Measurements from ENCODE around the gene TUT4.
A peak's percentile ranks its signal among the peaks of the same experiment; 100 is the strongest.

Gene TUT4

DNA sequence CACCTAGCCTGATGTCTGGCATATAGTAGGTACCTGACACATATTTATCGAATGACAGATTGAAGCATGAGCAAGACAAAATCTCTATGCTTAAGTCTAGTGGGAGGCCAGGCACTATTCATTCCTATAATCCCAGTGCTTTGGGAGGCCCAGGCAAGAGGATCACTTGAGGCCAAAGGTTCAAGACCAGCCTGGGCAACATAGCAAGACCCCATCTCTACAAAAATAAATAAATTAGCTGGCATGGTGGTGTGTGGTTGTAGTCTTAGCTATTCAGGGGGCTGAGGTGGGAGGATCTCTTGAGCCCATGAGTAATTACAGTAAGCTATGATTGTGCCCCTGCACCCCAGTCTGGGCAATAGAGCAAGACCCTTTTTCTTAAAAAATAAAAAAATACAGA is 23.2 kb upstream of the TUT4 start:
- CTCF ChIA-PET, result interaction anchor here (0.6 kb wide), 1 partner anchor 110 kb away, joined by 3 read pairs; no protein-coding TSS in a partner anchor
- TF ChIP-seq, protein P1, sequence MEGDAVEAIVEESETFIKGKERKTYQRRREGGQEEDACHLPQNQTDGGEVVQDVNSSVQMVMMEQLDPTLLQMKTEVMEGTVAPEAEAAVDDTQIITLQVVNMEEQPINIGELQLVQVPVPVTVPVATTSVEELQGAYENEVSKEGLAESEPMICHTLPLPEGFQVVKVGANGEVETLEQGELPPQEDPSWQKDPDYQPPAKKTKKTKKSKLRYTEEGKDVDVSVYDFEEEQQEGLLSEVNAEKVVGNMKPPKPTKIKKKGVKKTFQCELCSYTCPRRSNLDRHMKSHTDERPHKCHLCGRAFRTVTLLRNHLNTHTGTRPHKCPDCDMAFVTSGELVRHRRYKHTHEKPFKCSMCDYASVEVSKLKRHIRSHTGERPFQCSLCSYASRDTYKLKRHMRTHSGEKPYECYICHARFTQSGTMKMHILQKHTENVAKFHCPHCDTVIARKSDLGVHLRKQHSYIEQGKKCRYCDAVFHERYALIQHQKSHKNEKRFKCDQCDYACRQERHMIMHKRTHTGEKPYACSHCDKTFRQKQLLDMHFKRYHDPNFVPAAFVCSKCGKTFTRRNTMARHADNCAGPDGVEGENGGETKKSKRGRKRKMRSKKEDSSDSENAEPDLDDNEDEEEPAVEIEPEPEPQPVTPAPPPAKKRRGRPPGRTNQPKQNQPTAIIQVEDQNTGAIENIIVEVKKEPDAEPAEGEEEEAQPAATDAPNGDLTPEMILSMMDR (conservative IDR thresholded peaks at IDR 0.05; ENCODE audit: low read depth), result no peak
- no peak for DNase-seq (ENCODE audit: low spot score)
- no peak overlapping the region for H3K27ac ChIP-seq
- POLR2A ChIA-PET (ENCODE audit: low non-redundant PET), result no interaction called here

DNA sequence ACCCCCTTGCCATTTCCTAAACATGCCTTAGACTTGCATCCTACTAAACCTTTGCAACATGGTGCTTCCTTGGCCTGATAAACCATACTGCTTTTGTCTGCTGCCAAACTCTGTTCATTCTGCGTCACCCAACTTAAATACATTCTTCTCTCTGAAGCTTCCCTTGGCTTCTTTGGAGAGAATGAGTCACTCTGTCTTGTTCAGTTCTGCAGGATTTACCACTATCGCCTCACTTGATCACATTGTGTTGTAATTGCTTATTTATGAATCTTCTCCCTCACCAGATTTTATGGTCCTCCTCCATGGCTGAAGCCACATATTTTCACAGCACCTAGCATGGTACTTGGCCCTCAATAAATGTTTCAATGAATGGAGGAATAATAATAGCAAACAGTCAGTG is 21.7 kb upstream of the TUT4 start:
- peak; percentile 90 for DNase-seq (ENCODE audit: low spot score)
- H3K27ac ChIP-seq, result no peak overlapping the region
- POLR2A ChIA-PET (ENCODE audit: low non-redundant PET), result no interaction called here
- TF ChIP-seq, protein P1 (conservative IDR thresholded peaks at IDR 0.05; ENCODE audit: low read depth), result no peak
- CTCF ChIA-PET, result no interaction called here

DNA sequence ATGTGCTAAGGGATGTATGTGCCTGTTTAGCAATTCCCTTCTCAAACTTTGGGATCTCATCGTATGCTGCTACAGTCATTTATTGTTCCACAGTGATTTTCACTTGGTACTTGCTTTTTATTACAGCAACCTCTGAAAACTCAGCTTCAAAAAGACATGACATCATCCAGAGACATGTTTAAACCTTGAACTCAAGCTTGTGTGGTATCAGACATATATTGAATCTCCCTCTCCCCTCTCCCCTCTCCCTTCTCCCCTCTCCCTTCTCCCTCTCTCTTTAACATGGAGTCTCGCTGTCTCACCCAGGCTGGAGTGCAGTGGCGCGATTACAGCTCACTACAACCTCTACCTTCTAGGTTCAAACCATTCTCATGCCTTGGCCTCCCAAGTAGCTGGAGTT is 19.5 kb upstream of the TUT4 start:
- TF ChIP-seq, protein P1 (conservative IDR thresholded peaks at IDR 0.05; ENCODE audit: low read depth), result no peak
- no peak overlapping the region for H3K27ac ChIP-seq
- no peak for DNase-seq (ENCODE audit: low spot score)
- CTCF ChIA-PET, result no interaction called here
- POLR2A ChIA-PET (ENCODE audit: low non-redundant PET), result no interaction called here

DNA sequence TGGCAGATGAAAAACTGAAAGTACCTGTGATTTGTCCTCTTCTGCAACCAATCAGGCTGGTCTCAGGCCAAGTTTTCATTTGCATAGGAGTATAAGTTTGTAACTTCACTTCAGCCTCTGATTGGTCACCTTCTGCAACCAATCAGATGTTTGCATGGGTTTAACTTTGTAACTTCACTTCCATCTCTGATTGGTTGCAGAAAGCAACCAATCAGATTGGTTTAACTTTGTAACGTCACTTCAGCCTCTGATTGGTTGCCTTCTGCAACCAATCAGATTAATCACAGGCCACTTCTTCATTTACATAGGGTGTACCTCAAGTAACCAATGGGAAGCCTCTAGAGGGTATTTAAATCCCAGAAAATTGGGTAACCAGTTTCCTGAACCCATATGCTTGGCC is 18.9 kb upstream of the TUT4 start:
- no peak overlapping the region for H3K27ac ChIP-seq
- POLR2A ChIA-PET (ENCODE audit: low non-redundant PET), result no interaction called here
- CTCF ChIA-PET, result no interaction called here
- TF ChIP-seq, protein P1 (conservative IDR thresholded peaks at IDR 0.05; ENCODE audit: low read depth), result no peak
- no peak for DNase-seq (ENCODE audit: low spot score)

DNA sequence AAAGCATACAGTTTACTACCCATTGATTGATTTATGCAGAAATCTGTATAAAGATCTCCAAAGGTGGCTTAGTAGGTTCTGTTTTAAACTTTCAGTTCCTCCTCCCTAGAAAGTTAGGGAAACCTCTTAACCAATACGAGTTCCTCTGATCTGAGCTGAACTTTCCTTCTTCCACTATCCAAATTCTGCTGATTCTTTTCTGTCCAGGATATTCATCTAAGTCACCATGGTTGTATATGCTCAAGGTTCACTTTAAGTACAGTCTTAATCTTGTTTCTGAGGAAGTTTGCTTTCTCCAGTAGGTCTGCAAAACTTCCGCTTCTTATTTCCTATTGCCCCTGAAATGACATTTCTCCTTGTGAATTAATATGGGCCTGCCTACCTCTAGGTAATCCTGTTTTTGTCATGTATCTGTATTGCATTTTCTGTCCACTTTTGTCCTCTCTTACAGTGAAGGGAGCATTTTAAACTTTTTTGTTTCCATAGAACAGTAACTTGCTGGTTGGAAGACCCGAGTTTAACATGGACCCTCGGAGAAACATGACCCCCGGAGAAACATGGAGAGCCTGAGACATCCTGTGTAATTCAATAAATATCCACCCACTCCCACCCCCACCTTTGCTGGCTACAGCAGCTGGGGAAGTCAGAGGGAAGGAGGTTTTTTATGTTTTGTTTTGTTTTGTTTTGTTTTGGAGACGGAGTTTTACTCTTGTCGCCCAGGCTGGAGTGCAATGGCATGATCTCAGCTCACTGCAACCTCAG is 16.7 kb upstream of the TUT4 start:
- no peak overlapping the region for H3K27ac ChIP-seq
- ChIA-PET CTCF (no interaction called here), POLR2A (ENCODE audit: low non-redundant PET) (no interaction called here)
- TF ChIP-seq, protein P1 (conservative IDR thresholded peaks at IDR 0.05; ENCODE audit: low read depth), result no peak
- no peak for DNase-seq (ENCODE audit: low spot score)

DNA sequence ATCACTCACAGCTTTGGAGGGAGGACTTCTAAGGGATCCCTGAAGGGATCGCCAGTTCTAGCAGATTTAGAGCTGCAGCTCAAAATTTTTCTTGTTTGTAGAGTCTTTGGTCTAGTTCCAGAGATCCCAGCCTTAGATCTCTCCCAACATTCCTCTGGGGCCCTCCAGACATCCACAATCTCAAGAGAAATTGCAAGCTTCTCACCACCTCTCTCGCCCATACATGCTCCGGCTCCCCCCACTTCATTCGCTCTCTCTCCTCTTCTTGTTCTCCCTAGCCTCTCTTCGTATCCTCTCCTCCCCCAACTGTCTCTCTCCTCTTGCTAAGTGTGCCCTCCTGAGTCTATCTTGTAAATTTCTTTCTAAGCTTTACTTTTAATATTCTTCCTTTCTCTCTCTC is 15.1 kb upstream of the TUT4 start:
- TF ChIP-seq, protein P1 (conservative IDR thresholded peaks at IDR 0.05; ENCODE audit: low read depth), result no peak
- ChIA-PET POLR2A (ENCODE audit: low non-redundant PET) (no interaction called here), CTCF (interaction anchor here (1.1 kb wide), 1 partner anchor 14 kb away, joined by 3 read pairs; no protein-coding TSS in a partner anchor)
- no peak overlapping the region for H3K27ac ChIP-seq
- no peak for DNase-seq (ENCODE audit: low spot score)
